Fibroblast of skin of abdomen (primary cell): Measurements from ENCODE around the gene FAF2.
"Not testable (repeated sequence)": the region's sequence is repeated elsewhere in the genome, so short reads cannot be mapped to it uniquely, and the experiment has no call there.

Experiments
- DNase-seq: peaks from one replicate; pipeline ENCODE4 v3.0.0-alpha.2; 2013

The FAF2 gene

GRCh38 chr5:176418251-176418650 is 29.9 kb upstream of the FAF2 start:
- no peak for DNase-seq

GRCh38 chr5:176420086-176420485 is 28.1 kb upstream of the FAF2 start:
- no peak for DNase-seq

- DNase-seq = no peak
Measured at GRCh38 chr5:176420972-176421544, 27.1 kb upstream of the FAF2 start.

- DNase-seq = no peak
Measured at GRCh38 chr5:176424181-176424580, 24.0 kb upstream of the FAF2 start.

GRCh38 chr5:176425138-176425537 is 23.0 kb upstream of the FAF2 start:
- no peak for DNase-seq

GRCh38 chr5:176425791-176426190 is 22.4 kb upstream of the FAF2 start:
- no peak for DNase-seq

GRCh38 chr5:176426876-176427275 is 21.3 kb upstream of the FAF2 start:
- DNase-seq = no peak

GRCh38 chr5:176427971-176428370 is 20.2 kb upstream of the FAF2 start:
- no peak for DNase-seq

- no peak for DNase-seq
Measured at GRCh38 chr5:176429972-176430371, 18.2 kb upstream of the FAF2 start.

- no peak for DNase-seq
Measured at GRCh38 chr5:176432707-176433106, 15.5 kb upstream of the FAF2 start.

GRCh38 chr5:176436656-176437055 is 11.5 kb upstream of the FAF2 start:
- DNase-seq = peak; percentile 67

GRCh38 chr5:176438959-176439757 is 9.0 kb upstream of the FAF2 start:
- DNase-seq = peak; percentile 82

- no peak for DNase-seq
Measured at GRCh38 chr5:176440927-176441706, 7.1 kb upstream of the FAF2 start.

GRCh38 chr5:176441921-176442323 is 6.3 kb upstream of the FAF2 start:
- DNase-seq = no peak

- DNase-seq = not testable (repeated sequence)
Measured at GRCh38 chr5:176442911-176443310, 5.3 kb upstream of the FAF2 start.

GRCh38 chr5:176444742-176445141 is 3.4 kb upstream of the FAF2 start:
- no peak for DNase-seq

- DNase-seq = no peak
Measured at GRCh38 chr5:176446028-176446665, 2.0 kb upstream of the FAF2 start.

GRCh38 chr5:176446884-176447590 is 1.1 kb upstream of the FAF2 start:
- DNase-seq = no peak

- DNase-seq = no peak
Measured at GRCh38 chr5:176447591-176447977, 601 bp upstream of the FAF2 start.

GRCh38 chr5:176450077-176450476 is 1.9 kb downstream of the FAF2 start:
- no peak for DNase-seq

- no peak for DNase-seq
Measured at GRCh38 chr5:176454724-176455394, 6.7 kb downstream of the FAF2 start.
